NCI-H345 treated with DMSO at 0.1 percent for 48 hours (cell line): Measurements from ENCODE around the gene CLTCL1.
"Not testable (repeated sequence)": the region's sequence is repeated elsewhere in the genome, so short reads cannot be mapped to it uniquely, and the experiment has no call there.

ENCODE experiments used
- DNase-seq: peaks from one replicate; lab custom pipeline; 2025; ENCODE audit not compliant: unreplicated experiment; lab: John Stamatoyannopoulos, UW

Gene CLTCL1

GRCh38 chr22:19222242-19223005, 69.1 kb downstream of the CLTCL1 start:
- DNase-seq = no peak

GRCh38 chr22:19220867-19221266, 70.7 kb downstream of the CLTCL1 start:
- no peak for DNase-seq

- no peak for DNase-seq
These were observed 72.8 kb downstream of the CLTCL1 start for GRCh38 chr22:19218541-19219233.

GRCh38 chr22:19216579-19216978, 74.9 kb downstream of the CLTCL1 start:
- DNase-seq = no peak

GRCh38 chr22:19215360-19215759, 76.2 kb downstream of the CLTCL1 start:
- no peak for DNase-seq

GRCh38 chr22:19214078-19214473, 77.4 kb downstream of the CLTCL1 start:
- no peak for DNase-seq

GRCh38 chr22:19213442-19214077, 78.0 kb downstream of the CLTCL1 start:
- no peak for DNase-seq

- DNase-seq = no peak
These were observed 78.5 kb downstream of the CLTCL1 start for GRCh38 chr22:19213001-19213400.

GRCh38 chr22:19212302-19212870, 79.1 kb downstream of the CLTCL1 start:
- no peak for DNase-seq

- DNase-seq = no peak
These were observed 81.3 kb downstream of the CLTCL1 start for GRCh38 chr22:19210188-19210587.

GRCh38 chr22:19208287-19208847, 83.2 kb downstream of the CLTCL1 start:
- no peak for DNase-seq

- DNase-seq = no peak
These were observed 83.6 kb downstream of the CLTCL1 start for GRCh38 chr22:19207884-19208283.

- DNase-seq = no peak
These were observed 84.1 kb downstream of the CLTCL1 start for GRCh38 chr22:19207401-19207808.

GRCh38 chr22:19206287-19206686, 85.2 kb downstream of the CLTCL1 start:
- no peak for DNase-seq

- DNase-seq = no peak
These were observed 86.9 kb downstream of the CLTCL1 start for GRCh38 chr22:19204640-19205039.

GRCh38 chr22:19203834-19204233, 87.7 kb downstream of the CLTCL1 start:
- no peak for DNase-seq

GRCh38 chr22:19202799-19203186, 88.7 kb downstream of the CLTCL1 start:
- not testable (repeated sequence) for DNase-seq

GRCh38 chr22:19201869-19202798, 89.4 kb downstream of the CLTCL1 start:
- no peak for DNase-seq

GRCh38 chr22:19201130-19201868, 90.2 kb downstream of the CLTCL1 start:
- DNase-seq = no peak

GRCh38 chr22:19199479-19199878, 92.0 kb downstream of the CLTCL1 start:
- DNase-seq = no peak
